Gastrocnemius medialis (tissue), 4 donors: ENCODE measurements around the gene HIGD2A. TPM values are rescaled to one million over a fixed set of nuclear protein-coding genes. Genes with fewer than 3 reads are reported as not detected.

Experiments used
- ATAC-seq, 2 donors: fragments of 150-250 bp; one replicate each; pipeline ENCODE4 v1.9.1; 2016
- DNase-seq, 2 donors: peaks; one replicate each; pipeline ENCODE4 v3.0.0-alpha.2; 2019
- H3K27ac ChIP-seq, 4 donors: fragments of 200-600 bp; sonication (generic); 1 replicate in 1 of 4; 2 replicates in 3 of 4; pipeline ENCODE4 v1.5.1; 2016 to 2018; ENCODE audit warnings: mild to moderate bottlenecking in 2 of 4, moderate library complexity in 1 of 4
- H3K27me3 ChIP-seq, 3 donors: fragments of 200-600 bp; sonication (generic) in 2 of 3; 1 replicate in 1 of 3; 2 replicates in 2 of 3; pipeline versions ENCODE4 v1.5.1 to v1.6.0; 2016 to 2019; ENCODE audit warnings: mild to moderate bottlenecking in 1 of 3, moderate library complexity in 1 of 3
- H3K36me3 ChIP-seq, 2 donors: fragments of 200-600 bp; sonication (generic) in 1 of 2; one replicate each; pipeline ENCODE4 v1.5.1; 2017 to 2018
- H3K4me1 ChIP-seq, 2 donors: fragments of 200-600 bp; sonication (generic) in 1 of 2; one replicate each; pipeline ENCODE4 v1.5.1; 2016 to 2017; ENCODE audit warnings: mild to moderate bottlenecking in 2 of 2
- H3K4me3 ChIP-seq, 4 donors: fragments of 200-600 bp; sonication (generic) in 3 of 4; 1 replicate in 1 of 4; 2 replicates in 3 of 4; pipeline ENCODE4 v1.5.1; 2016 to 2019; ENCODE audit warnings: mild to moderate bottlenecking in 2 of 4
- H3K9me3 ChIP-seq, 3 donors: fragments of 200-600 bp; sonication (generic) in 2 of 3; 1 replicate in 1 of 3; 2 replicates in 2 of 3; pipeline ENCODE4 v1.5.1; 2016 to 2019
- POLR2A ChIP-seq, 2 donors: fragments of 450-650 bp; IDR thresholded peaks; one replicate each; pipeline ENCODE4 v1.6.1; 2017; ENCODE audit warnings: antibody characterized with exemption in 2 of 2, mild to moderate bottlenecking in 2 of 2, moderate library complexity in 2 of 2
- in situ Hi-C, 4 donors: fragments of 200-750 bp; cut with MboI; loops; one replicate each; pipeline versions ENCODE4 v1.15.0 to v1.8.0; 2017; ENCODE audit warnings: low sequenced_read_pairs in 4 of 4
- intact Hi-C: fragments of 100-400 bp; cut with DNase I; formaldehyde crosslinking; loops from one replicate; pipeline ENCODE4 v1.15.1; 2023; ENCODE audit warnings: low total_unique reads
- total RNA-seq, 4 donors: library from RNA; depleted of rRNA; stranded (reverse); fragments of >200 nt; gene quantifications; one replicate each; pipeline versions ENCODE4 v1.1.0 to v1.2.3, GENCODE V29; 2016
- TF ChIP-seq, protein P1 (sequence below), 5 experiments: fragments of 450-650 bp in 3 of 5; fragments of 200-600 bp in 2 of 5; sonication (generic) in 2 of 5; IDR thresholded peaks in 4 of 5; conservative IDR thresholded peaks in 1 of 5; 1 replicate in 4 of 5; 2 replicates in 1 of 5; pipeline ENCODE4 v1.5.1; 2016 to 2019; ENCODE audit warnings: antibody characterized with exemption in 5 of 5, mild to moderate bottlenecking in 3 of 5, moderate library complexity in 3 of 5

HIGD2A gene
- total RNA-seq, 4 donors from 2014 or later = 189 to 274 (median 229) TPM

DNA sequence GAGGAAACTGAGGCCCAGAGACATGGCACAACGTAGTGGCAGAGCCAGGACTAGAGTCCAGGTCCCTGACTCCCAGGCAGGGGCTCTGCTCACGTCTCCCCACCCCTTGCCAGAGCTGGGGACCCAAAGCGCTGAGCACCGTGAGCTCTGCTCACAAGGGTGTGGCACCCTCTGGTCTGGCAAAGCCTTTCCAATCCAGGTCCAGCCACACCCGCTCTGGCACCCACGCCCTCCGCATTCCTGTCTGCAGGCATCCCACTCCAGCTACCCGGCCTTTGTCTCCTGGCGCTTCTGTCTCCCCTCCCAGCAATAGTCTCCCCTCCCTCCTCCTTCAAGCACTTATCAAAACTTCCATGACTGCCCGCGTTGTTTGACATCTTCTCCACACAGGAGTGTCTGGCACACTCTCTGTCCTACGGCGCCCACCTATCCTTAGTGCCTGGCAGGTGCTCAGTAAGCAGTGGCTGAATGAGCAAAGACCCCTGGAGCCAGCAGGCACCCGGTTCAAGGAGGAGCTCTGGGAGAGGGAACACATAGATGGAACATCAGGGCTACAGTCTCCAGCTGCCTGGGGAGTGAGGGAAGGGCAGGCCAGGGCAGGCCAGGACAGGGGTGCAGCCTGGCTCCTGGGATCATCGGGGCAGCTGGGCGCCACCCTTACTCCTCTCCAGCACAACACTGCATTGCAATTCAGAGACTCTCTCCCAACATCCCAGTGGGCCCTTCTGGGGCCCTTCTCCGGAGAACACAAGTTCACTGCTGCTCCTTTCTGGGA is 12.0 kb downstream of the HIGD2A start:
- no peaks in the 10 kb centered on the region for H3K27me3 ChIP-seq
- intact Hi-C loops = no loop called here
- H3K36me3 ChIP-seq = peaks cover 0 to 46% of the 10 kb centered on the region in 2 donors
- peaks cover 0 to 3% of the 10 kb centered on the region in 2 donors for H3K4me1 ChIP-seq
- no peak overlapping the region for H3K27ac ChIP-seq
- TF ChIP-seq, protein P1, sequence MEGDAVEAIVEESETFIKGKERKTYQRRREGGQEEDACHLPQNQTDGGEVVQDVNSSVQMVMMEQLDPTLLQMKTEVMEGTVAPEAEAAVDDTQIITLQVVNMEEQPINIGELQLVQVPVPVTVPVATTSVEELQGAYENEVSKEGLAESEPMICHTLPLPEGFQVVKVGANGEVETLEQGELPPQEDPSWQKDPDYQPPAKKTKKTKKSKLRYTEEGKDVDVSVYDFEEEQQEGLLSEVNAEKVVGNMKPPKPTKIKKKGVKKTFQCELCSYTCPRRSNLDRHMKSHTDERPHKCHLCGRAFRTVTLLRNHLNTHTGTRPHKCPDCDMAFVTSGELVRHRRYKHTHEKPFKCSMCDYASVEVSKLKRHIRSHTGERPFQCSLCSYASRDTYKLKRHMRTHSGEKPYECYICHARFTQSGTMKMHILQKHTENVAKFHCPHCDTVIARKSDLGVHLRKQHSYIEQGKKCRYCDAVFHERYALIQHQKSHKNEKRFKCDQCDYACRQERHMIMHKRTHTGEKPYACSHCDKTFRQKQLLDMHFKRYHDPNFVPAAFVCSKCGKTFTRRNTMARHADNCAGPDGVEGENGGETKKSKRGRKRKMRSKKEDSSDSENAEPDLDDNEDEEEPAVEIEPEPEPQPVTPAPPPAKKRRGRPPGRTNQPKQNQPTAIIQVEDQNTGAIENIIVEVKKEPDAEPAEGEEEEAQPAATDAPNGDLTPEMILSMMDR (IDR thresholded peaks at IDR 0.05 in 4 of 5, conservative IDR thresholded peaks at IDR 0.05 in 1 of 5) = no peak
- TF ChIP-seq POLR2A (IDR thresholded peaks at IDR 0.05) = no peak
- in situ Hi-C loops = loop anchor here in 1 of 4 donors (25.0 kb wide), 1 partner anchor 137 kb away; the partner anchor contains the start of genes CDHR2 and RNF44
- ATAC-seq = no peak
- no peak for DNase-seq
- no peaks in the 10 kb centered on the region for H3K9me3 ChIP-seq
- no peak overlapping the region for H3K4me3 ChIP-seq

DNA sequence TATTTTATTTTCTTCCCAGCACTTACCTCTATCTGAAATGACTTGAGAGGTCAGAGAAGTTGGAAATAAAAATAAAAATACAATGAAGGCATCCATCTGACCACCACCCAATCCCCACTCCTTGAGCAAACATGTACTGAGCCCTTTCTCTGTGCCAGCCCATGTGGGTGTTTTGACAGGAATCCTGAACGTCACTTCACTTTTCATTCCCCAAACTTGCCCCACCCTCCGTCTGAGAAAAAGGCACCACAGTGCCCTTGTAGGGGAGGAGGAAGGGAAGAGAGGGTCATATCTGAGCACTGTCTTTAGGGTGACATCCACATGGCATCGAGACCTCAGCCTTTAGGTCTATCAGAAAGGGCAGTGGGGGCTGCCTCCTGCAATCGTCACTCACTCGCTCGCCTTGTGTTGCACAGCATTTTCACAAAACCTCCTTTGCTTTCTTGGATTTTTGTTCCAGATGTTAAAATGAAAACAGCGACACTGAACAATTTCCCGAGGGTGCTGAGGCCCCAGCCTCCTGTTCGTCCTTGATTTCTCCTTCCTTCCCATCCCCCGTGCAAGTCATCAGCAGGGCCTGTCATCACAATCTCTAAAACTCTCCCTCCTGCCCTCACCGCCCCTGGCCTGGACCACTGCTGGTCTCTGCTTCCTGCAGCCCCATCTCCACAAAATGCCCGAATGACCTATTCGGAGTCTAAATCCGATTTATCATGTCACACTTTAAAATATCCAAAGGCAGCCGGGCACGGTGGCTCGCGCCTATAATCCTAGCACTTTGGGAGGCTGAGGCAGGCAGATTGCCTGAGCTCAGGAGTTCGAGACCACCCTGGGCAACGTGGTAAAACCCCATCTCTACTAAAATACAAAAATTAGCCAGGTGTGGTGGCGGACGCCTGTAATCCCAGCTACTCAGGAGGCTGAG is 13.0 kb downstream of the HIGD2A start:
- Histone ChIP-seq H3K9me3 (no peaks in the 10 kb centered on the region), H3K4me3 (no peak overlapping the region), H3K36me3 (peaks cover 0 to 49% of the 10 kb centered on the region in 2 donors), H3K27me3 (no peaks in the 10 kb centered on the region), H3K4me1 (peaks cover 0 to 3% of the 10 kb centered on the region in 2 donors), H3K27ac (peak overlapping the region in 1 of 4 donors; percentile 33)
- TF ChIP-seq, protein P1 (IDR thresholded peaks at IDR 0.05 in 4 of 5, conservative IDR thresholded peaks at IDR 0.05 in 1 of 5) = no peak
- no peak for TF ChIP-seq POLR2A (IDR thresholded peaks at IDR 0.05)
- DNase-seq (no peak), ATAC-seq (no peak)
- in situ Hi-C loops (loop anchor here in 1 of 4 donors (25.0 kb wide), 1 partner anchor 136 kb away; the partner anchor contains the start of genes CDHR2 and RNF44), intact Hi-C loops (no loop called here)

DNA sequence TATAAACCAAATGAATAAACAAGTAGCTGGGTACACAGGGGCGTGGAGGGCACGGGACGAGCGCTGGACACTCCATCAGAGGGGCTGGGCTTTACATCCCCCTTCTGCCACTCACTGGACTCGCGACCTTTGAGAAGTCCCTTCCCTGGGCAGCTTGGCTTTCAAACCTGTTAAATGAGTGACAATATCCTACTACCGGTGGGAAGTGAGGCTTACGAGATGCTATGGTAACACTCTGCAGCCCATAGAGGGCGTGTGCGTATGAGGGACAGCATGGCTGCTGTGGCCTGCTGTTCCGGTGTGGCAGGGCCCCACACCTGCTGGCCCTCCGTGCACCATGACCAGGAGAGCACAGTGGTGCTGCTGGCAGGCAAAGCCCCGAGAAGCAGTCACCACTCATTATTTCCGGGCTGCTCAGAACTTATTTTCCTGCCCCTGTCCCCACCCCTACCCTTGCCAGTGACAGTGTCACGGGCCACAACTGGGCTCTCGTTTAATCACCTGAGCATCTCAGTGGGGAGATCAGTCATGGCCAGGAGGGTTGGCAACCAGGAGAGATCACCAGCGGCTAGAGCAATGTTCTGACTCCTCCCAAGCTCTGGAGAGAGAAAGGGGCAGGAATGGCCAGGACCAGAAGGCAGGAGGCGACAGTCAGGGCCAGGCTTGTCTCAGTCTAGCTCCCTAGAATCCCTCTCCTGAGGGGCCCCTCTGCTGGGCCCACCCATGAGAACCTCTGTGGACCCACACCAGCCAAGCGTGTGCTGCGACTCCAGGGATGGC is 17.3 kb downstream of the HIGD2A start:
- Histone ChIP-seq H3K27ac (no peak overlapping the region), H3K9me3 (no peaks in the 10 kb centered on the region), H3K36me3 (peaks cover 0 to 57% of the 10 kb centered on the region in 2 donors), H3K4me3 (no peak overlapping the region), H3K27me3 (no peaks in the 10 kb centered on the region), H3K4me1 (peaks cover 3 to 20% of the 10 kb centered on the region in 2 donors)
- DNase-seq (no peak), ATAC-seq (no peak)
- TF ChIP-seq, protein P1 (IDR thresholded peaks at IDR 0.05 in 4 of 5, conservative IDR thresholded peaks at IDR 0.05 in 1 of 5) = no peak
- no peak for TF ChIP-seq POLR2A (IDR thresholded peaks at IDR 0.05)
- intact Hi-C loops = no loop called here
- in situ Hi-C loops = loop anchor here in 1 of 4 donors (25.0 kb wide), 1 partner anchor 131 kb away; the partner anchor contains the start of genes CDHR2 and RNF44

DNA sequence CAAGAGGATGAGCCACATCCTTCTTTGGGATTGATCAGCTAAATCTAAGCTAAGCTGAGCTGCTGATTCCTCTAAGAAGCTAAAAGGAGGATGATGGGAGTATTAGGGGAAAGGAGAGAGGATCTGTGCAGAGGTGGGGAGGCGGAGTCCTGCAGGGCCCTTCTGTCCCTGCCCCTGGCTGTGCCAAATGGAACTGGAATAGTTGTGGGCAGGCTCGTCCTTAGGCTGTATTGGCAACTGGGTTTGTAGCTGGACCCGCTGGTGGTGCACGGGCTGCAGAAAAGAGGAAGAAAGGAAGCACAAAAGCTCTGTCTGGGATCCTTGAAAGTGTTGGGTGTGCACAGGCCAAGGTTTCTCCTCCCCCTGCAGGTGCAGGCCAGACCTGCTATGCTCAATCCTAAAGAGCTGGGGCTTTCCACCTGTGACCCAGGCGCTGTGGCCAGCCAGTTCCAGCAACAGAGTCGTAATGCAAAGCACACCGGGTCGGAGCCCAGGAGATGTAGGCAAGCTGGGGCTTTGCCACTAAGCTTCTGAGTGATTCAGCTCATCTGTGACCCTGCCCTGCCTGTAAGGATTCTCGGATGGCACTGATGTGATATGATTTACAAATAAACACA is 18.0 kb downstream of the HIGD2A start:
- Histone ChIP-seq H3K4me3 (no peak overlapping the region), H3K36me3 (peaks cover 0 to 57% of the 10 kb centered on the region in 2 donors), H3K4me1 (peaks cover 8 to 20% of the 10 kb centered on the region in 2 donors), H3K27ac (peak overlapping the region in 1 of 4 donors; percentile 71), H3K9me3 (no peaks in the 10 kb centered on the region), H3K27me3 (no peaks in the 10 kb centered on the region)
- TF ChIP-seq, protein P1 (IDR thresholded peaks at IDR 0.05 in 4 of 5, conservative IDR thresholded peaks at IDR 0.05 in 1 of 5) = no peak
- TF ChIP-seq POLR2A (IDR thresholded peaks at IDR 0.05) = no peak
- DNase-seq (no peak), ATAC-seq (no peak)
- intact Hi-C loops (no loop called here), in situ Hi-C loops (loop anchor here in 1 of 4 donors (25.0 kb wide), 1 partner anchor 131 kb away; the partner anchor contains the start of genes CDHR2 and RNF44)
